ENCODE measurements around the gene SH2B3. TPM values are rescaled to one million over a fixed set of nuclear protein-coding genes. Genes with fewer than 3 reads are reported as not detected.
A peak's percentile ranks its signal among the peaks of the same experiment; 100 is the strongest.

Gene SH2B3
- total RNA-seq, 1 donor from 2014 or later = 47.1 TPM

GRCh38 chr12:111361717-111362576, 43.8 kb upstream of the SH2B3 start:
- ATAC-seq (peak; percentile 82), DNase-seq (peak; percentile 81)
- H3K27ac ChIP-seq = peak overlapping the region; percentile 42
- no peaks in the 10 kb centered on the region for H3K9me3 ChIP-seq
- no peak for TF ChIP-seq CTCF (IDR thresholded peaks at IDR 0.05)
- H3K4me3 ChIP-seq = no peak overlapping the region
- no peaks in the 10 kb centered on the region for H3K36me3 ChIP-seq
- H3K4me1 ChIP-seq = no peaks in the 10 kb centered on the region
- H3K27me3 ChIP-seq = no peaks in the 10 kb centered on the region
- intact Hi-C loops (cut with DNase I) = no loop called here

- Histone ChIP-seq H3K27me3 (no peaks in the 10 kb centered on the region), H3K4me3 (no peak overlapping the region), H3K9me3 (no peaks in the 10 kb centered on the region), H3K27ac (peak overlapping the region; percentile 42), H3K36me3 (no peaks in the 10 kb centered on the region), H3K4me1 (peaks cover 9% of the 10 kb centered on the region)
- no peak for ATAC-seq
- intact Hi-C loops (cut with DNase I) = no loop called here
- no peak for DNase-seq
- no peak for TF ChIP-seq CTCF (IDR thresholded peaks at IDR 0.05)
These were observed 42.8 kb upstream of the SH2B3 start for GRCh38 chr12:111362687-111363475.

- H3K4me3 ChIP-seq = no peak overlapping the region
- H3K4me1 ChIP-seq = peaks cover 14% of the 10 kb centered on the region
- H3K36me3 ChIP-seq = no peaks in the 10 kb centered on the region
- DNase-seq (no peak), ATAC-seq (peak; percentile 1)
- TF ChIP-seq CTCF (IDR thresholded peaks at IDR 0.05) = no peak
- intact Hi-C loops (cut with DNase I) = no loop called here
- H3K27me3 ChIP-seq = no peaks in the 10 kb centered on the region
- no peak overlapping the region for H3K27ac ChIP-seq
- no peaks in the 10 kb centered on the region for H3K9me3 ChIP-seq
These were observed 42.1 kb upstream of the SH2B3 start for GRCh38 chr12:111363578-111363977.

- H3K4me1 ChIP-seq = peaks cover 24% of the 10 kb centered on the region
- TF ChIP-seq CTCF (IDR thresholded peaks at IDR 0.05) = no peak
- DNase-seq = no peak
These were observed 39.6 kb upstream of the SH2B3 start for GRCh38 chr12:111366075-111366474.

GRCh38 chr12:111366583-111366982, 39.1 kb upstream of the SH2B3 start:
- no peak for TF ChIP-seq CTCF (IDR thresholded peaks at IDR 0.05)
- H3K27ac ChIP-seq = no peak overlapping the region
- H3K36me3 ChIP-seq = no peaks in the 10 kb centered on the region
- no peaks in the 10 kb centered on the region for H3K27me3 ChIP-seq
- H3K9me3 ChIP-seq = no peaks in the 10 kb centered on the region
- H3K4me1 ChIP-seq = peaks cover 24% of the 10 kb centered on the region
- ATAC-seq (no peak), DNase-seq (no peak)
- intact Hi-C loops (cut with DNase I) = no loop called here
- no peak overlapping the region for H3K4me3 ChIP-seq

More at GRCh38 chr12:111366075-111366474, 39.6 kb upstream of the SH2B3 start:
- no peak for ATAC-seq
- no peak overlapping the region for H3K4me3 ChIP-seq
- no peaks in the 10 kb centered on the region for H3K36me3 ChIP-seq
- H3K27me3 ChIP-seq = no peaks in the 10 kb centered on the region
- no peaks in the 10 kb centered on the region for H3K9me3 ChIP-seq
- no peak overlapping the region for H3K27ac ChIP-seq
- intact Hi-C loops (cut with DNase I) = no loop called here

All from upper lobe of right lung (tissue), 1 donor.